ENCODE data around the gene PTTG1.
A peak's percentile ranks its signal among the peaks of the same experiment; 100 is the strongest.

PTTG1 gene

GRCh38 chr5:160421625-160422258 lies at the start of gene PTTG1:
PTTG1 (plus strand) TSS chr5:160421855; CDS start chr5:160422313, 458 bp downstream.
- peak; percentile 79 to 84 (median 81) for DNase-seq (ENCODE audit: low read depth in 3 of 3)

GRCh38 chr5:160375166-160375565 lies 46.5 kb upstream of the PTTG1 start:
- no peak for DNase-seq (ENCODE audit: low read depth in 3 of 3)

GRCh38 chr5:160375701-160376100 lies 46.0 kb upstream of the PTTG1 start:
- no peak for DNase-seq (ENCODE audit: low read depth in 3 of 3)

- DNase-seq (ENCODE audit: low read depth in 3 of 3): no peak
Observed at GRCh38 chr5:160376416-160376815, 45.2 kb upstream of the PTTG1 start.

- no peak for DNase-seq (ENCODE audit: low read depth in 3 of 3)
Observed at GRCh38 chr5:160377651-160378050, 44.0 kb upstream of the PTTG1 start.

- no peak for DNase-seq (ENCODE audit: low read depth in 3 of 3)
Observed at GRCh38 chr5:160378330-160378729, 43.3 kb upstream of the PTTG1 start.

GRCh38 chr5:160379511-160379910 lies 42.1 kb upstream of the PTTG1 start:
- no peak for DNase-seq (ENCODE audit: low read depth in 3 of 3)

- DNase-seq (ENCODE audit: low read depth in 3 of 3): no peak
Observed at GRCh38 chr5:160380041-160380440, 41.6 kb upstream of the PTTG1 start.

GRCh38 chr5:160382346-160382745 lies 39.3 kb upstream of the PTTG1 start:
- no peak for DNase-seq (ENCODE audit: low read depth in 3 of 3)

- no peak for DNase-seq (ENCODE audit: low read depth in 3 of 3)
Observed at GRCh38 chr5:160384681-160385080, 37.0 kb upstream of the PTTG1 start.

- DNase-seq (ENCODE audit: low read depth in 3 of 3): no peak
Observed at GRCh38 chr5:160385496-160385895, 36.2 kb upstream of the PTTG1 start.

GRCh38 chr5:160387445-160387844 lies 34.2 kb upstream of the PTTG1 start:
- no peak for DNase-seq (ENCODE audit: low read depth in 3 of 3)

- DNase-seq (ENCODE audit: low read depth in 3 of 3): no peak
Observed at GRCh38 chr5:160390787-160391696, 30.6 kb upstream of the PTTG1 start.

- no peak for DNase-seq (ENCODE audit: low read depth in 3 of 3)
Observed at GRCh38 chr5:160395111-160395510, 26.5 kb upstream of the PTTG1 start.

GRCh38 chr5:160397492-160397891 lies 24.2 kb upstream of the PTTG1 start:
- DNase-seq (ENCODE audit: low read depth in 3 of 3): no peak

- no peak for DNase-seq (ENCODE audit: low read depth in 3 of 3)
Observed at GRCh38 chr5:160398806-160399205, 22.8 kb upstream of the PTTG1 start.

- DNase-seq (ENCODE audit: low read depth in 3 of 3): peak; percentile 26 to 39 (median 38)
Observed at GRCh38 chr5:160399402-160400353, 22.0 kb upstream of the PTTG1 start, which contains the start of gene FAM200C. FAM200C (minus strand) TSS chr5:160400054; CDS start chr5:160395490, 4,564 bp downstream.

- DNase-seq (ENCODE audit: low read depth in 3 of 3): peak; percentile 84 to 89 (median 87)
Observed at GRCh38 chr5:160418561-160419457, 2.8 kb upstream of the PTTG1 start, which contains the start of gene SLU7. SLU7 (minus strand) TSS chr5:160419081; CDS start chr5:160415294, 3,787 bp downstream.

- no peak for DNase-seq (ENCODE audit: low read depth in 3 of 3)
Observed at GRCh38 chr5:160419458-160420330, 2.0 kb upstream of the PTTG1 start.

GRCh38 chr5:160420331-160420610 lies 1.4 kb upstream of the PTTG1 start:
- no peak for DNase-seq (ENCODE audit: low read depth in 3 of 3)
